GM12875 (cell line): ENCODE data around the gene HS6ST3.

Experiments used
- H3K4me3 ChIP-seq: one replicate; pipeline ENCODE4 v1.5.1; 2011; ENCODE audit warnings: low read depth, low read length, control low read depth
- TF ChIP-seq, protein P1 (sequence below): IDR thresholded peaks from 2 replicates; pipeline ENCODE4 v1.5.1; 2011; ENCODE audit warnings: low read depth, mild to moderate bottlenecking, control low read depth, inconsistent platforms, low read length, moderate library complexity, borderline replicate concordance; ENCODE audit not compliant: insufficient read depth

Gene HS6ST3

DNA sequence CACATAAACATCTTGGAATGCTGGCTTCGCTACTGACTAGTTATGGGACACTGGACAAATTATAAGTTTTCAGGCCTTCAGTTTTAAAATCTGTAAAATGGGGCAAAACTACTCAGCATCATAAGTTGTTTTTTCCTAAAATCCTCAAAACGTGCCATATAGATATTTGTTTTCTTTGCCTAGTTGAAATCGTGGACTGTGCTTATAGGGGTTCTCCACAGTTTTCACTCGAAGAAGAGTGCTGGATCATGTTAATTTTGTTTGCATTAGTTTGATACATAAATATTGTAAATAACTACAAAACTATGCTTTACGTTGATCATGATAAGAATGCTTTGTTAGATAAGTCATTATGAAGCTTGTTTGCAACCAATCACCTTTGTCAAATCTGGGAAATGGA, 591.0 kb downstream of the HS6ST3 start:
- TF ChIP-seq, protein P1, sequence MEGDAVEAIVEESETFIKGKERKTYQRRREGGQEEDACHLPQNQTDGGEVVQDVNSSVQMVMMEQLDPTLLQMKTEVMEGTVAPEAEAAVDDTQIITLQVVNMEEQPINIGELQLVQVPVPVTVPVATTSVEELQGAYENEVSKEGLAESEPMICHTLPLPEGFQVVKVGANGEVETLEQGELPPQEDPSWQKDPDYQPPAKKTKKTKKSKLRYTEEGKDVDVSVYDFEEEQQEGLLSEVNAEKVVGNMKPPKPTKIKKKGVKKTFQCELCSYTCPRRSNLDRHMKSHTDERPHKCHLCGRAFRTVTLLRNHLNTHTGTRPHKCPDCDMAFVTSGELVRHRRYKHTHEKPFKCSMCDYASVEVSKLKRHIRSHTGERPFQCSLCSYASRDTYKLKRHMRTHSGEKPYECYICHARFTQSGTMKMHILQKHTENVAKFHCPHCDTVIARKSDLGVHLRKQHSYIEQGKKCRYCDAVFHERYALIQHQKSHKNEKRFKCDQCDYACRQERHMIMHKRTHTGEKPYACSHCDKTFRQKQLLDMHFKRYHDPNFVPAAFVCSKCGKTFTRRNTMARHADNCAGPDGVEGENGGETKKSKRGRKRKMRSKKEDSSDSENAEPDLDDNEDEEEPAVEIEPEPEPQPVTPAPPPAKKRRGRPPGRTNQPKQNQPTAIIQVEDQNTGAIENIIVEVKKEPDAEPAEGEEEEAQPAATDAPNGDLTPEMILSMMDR, result no peak
- H3K4me3 ChIP-seq, result no peak overlapping the region

DNA sequence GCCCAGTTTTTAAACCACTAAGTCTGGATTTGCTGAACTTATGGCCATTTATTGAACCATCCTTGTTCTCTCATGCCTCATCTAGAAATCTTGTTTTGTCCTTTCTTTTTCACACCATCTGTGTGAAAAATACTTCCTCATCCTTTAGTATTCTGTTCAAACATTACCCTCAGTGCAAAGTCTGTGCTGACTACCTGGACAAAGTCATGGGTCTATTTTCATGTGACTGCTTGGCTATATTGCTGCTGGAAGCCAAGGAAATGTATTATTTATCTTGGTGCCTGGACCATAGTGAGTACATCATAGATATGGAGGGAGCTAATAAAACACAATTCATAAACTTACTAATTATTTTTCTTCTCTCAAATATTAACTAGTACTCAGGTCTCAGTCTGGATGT, 591.9 kb downstream of the HS6ST3 start:
- H3K4me3 ChIP-seq, result no peak overlapping the region
- TF ChIP-seq, protein P1, result no peak

DNA sequence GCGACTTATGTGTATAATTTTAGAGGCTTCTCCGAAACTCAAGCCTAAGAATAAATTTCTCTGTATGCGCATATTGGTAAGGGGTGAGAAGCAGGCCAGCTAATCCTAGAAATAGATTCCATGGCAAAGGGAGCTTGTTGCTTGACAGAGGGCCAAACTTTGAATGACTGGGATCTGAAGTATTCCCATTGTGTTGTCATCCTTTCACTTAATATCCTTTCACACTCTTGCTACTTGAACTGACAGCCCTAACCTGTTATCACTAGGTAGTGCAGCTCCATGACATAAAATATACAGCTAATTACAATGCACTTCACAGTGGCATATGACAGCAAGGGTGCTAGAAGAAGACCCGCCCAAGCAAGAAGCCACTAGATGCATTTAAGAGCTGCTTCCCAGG, 594.6 kb downstream of the HS6ST3 start:
- no peak overlapping the region for H3K4me3 ChIP-seq
- TF ChIP-seq, protein P1, result no peak

DNA sequence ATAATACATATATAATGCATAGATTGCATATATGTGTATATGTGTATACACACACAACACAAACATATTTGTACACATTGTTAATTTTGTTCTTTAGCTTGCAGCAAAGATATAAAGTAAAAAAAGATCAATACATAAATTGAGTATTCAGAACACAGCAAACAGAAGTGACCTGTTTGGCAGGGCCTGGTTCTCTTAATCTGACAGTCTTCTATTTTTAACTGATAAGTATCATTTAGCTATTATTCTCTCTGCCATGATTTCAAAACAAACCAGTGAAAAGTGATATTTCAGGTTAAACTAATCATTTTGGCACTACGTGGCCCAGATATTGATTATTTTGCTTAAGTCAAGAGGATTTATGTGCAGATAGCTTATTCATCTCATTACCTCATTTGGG, 595.0 kb downstream of the HS6ST3 start:
- TF ChIP-seq, protein P1, result no peak
- no peak overlapping the region for H3K4me3 ChIP-seq

DNA sequence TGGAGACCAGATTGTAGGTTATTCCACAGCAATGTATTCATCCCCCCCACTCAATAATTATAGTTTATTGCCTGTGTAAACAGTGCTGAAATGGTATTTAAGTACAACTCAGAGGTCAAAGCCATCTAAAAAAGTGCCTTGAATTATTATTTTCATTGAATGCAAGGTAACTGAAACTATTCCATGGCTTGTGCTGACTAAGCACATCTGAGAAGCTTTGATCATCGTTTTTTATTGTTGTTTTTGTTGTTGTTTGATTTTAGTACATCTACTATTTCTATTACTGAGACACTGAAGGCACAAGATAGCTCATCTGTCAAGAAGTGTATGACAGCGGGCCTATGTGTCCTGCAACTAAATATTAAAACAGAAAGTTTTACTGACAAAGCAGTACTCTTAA, 596.4 kb downstream of the HS6ST3 start:
- TF ChIP-seq, protein P1, result no peak
- H3K4me3 ChIP-seq, result no peak overlapping the region

DNA sequence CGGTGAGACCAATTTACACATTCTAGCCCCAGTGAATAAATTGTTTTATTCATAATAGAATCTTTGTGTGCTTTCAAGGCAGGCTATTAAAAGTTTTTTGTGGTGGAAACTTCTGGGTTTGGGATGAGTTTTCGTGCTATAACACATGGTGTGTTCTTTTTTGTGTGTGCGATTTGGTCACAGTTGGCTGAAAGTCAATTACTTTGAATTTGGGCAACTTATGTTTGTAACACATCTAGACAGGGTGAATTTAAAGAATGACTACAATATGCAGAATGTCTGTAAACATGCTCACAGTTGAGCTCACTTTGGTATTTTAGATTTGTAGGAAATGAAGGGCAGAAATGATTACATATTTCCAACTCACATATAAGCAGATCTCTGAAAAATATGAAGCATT, 597.3 kb downstream of the HS6ST3 start:
- H3K4me3 ChIP-seq, result no peak overlapping the region
- TF ChIP-seq, protein P1, result no peak

DNA sequence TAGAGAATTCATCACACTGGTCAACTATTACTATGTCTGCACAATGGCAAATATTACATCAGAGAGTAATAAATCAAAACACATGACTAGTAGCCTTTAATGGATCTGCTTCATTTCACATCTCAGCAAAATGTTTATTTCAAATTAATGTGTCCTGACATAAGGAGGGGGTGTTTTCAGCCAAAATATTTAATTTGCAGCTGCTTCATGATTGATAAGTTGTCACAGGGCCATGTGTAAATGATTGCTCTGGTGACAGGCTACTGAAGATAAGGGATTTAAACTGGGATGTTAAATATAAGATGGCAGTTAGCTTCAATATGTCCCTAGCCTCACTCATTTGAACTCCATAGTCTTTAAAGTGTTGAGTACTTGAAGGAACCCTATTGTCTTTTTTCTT, 601.1 kb downstream of the HS6ST3 start:
- no peak overlapping the region for H3K4me3 ChIP-seq
- TF ChIP-seq, protein P1, result no peak
